ENCODE results near the gene SCFD2.

GRCh38 chr4:52982946-52983340 lies 382.9 kb downstream of the SCFD2 start:
- TF ChIP-seq CTCF (IDR thresholded peaks at IDR 0.05; ENCODE audit: insufficient read depth, low read depth, low read length) (no peak), EZH2 (IDR thresholded peaks at IDR 0.05; ENCODE audit: insufficient read depth, low read length) (no peak)

All from astrocyte (in vitro differentiated cells and primary cell).